ENCODE data around the gene USP5.
"Not testable (repeated sequence)": the region's sequence is repeated elsewhere in the genome, so short reads cannot be mapped to it uniquely, and the experiment has no call there.

Gene USP5

DNA sequence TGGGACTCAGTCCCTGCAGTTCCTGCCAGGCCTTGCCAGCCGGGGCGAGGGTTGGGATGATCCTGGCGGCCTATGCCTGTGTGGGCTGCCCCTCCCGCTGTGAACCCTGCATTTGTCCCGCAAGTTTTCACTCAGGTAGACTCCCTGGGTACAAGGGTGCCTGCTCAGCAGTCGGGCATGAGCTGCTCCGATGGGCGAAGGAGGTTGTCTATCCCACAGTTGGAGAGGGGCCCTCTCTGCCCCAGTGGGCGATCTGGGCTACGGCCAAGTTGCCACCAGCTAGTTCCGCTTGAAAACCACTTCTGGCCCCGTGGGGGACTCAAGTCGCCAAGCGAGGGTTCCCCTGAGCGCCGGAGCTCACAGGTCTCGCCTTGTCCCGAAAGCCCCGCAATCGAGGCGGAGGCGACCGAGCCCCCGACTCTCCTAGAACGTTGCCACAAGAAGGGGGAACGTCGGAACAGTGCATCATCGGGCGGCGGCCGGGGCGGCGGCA, 15.0 kb downstream of the USP5 start:
- no peak for DNase-seq

DNA sequence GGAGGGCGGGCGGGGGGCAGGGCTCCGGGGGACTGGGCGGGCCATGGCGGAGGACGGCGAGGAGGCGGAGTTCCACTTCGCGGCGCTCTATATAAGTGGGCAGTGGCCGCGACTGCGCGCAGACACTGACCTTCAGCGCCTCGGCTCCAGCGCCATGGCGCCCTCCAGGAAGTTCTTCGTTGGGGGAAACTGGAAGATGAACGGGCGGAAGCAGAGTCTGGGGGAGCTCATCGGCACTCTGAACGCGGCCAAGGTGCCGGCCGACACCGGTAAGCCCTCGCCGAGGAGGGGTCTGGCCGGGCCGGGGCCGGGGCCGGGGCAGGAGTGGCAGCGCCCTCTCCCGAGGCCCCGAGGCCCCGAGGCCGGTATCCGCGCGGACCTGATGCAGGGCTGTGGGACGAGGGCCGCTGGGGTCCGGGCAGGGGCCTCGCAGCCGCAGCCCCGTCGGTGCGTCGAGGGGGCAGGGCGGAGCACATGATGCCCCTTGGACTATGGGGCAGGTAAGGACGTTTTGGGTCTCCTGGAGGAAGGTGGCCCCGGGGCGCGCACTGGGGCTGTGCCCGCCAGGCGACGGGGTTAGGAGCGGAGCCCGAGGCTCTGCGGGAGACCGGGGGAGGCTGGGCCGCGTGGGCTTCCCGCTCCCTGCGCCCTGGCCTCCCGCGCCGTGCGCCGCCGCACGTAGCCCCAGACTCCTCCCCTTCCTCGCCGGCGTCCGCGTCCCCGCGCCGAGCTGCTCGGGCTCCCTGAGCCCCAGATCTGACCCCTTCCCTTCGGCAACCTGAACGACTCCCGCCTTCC, 15.7 kb downstream of the USP5 start, which contains the start of gene TPI1:
TSS of gene TPI1 (plus strand) at position 119 of the 798 bp plus-strand sequence. CDS start at position 155, 36 bp downstream.
- peak; percentile 94 for DNase-seq

DNA sequence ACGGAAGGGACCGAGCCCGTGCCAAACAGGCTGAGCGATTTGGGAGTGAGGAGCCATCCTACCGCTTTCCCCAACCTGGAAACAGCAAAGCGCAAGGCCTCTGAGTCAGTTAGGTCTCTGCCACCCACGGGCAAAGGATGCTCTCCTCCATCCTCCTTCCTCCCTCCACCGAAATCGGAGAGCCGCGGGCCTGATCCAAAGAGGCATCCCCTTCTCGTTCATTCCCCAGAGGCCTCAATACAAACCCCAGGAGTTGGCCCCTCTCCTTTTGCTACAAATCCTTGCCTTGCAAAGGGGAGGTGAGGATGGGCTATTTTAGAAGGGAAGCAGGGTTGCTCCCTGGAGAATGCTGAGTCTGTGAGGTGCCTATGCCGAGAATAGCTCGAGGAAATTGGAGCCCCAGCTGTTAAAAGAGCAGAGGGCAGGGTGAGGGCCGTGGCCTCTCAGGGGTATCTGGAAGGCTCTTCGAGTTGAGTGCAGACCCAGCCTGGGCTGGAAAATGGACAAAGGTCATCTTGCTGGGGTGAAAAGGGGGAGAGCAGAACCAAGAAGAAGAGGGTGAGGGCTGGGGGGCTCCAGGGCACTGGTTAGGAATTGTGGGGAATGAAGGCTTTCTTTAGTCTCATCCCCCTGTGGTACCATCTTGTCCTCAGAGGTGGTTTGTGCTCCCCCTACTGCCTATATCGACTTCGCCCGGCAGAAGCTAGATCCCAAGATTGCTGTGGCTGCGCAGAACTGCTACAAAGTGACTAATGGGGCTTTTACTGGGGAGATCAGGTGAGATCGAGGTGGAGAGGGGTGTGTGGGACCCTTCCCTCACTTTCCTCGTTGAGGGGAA, 16.5 kb downstream of the USP5 start:
- DNase-seq, result no peak

DNA sequence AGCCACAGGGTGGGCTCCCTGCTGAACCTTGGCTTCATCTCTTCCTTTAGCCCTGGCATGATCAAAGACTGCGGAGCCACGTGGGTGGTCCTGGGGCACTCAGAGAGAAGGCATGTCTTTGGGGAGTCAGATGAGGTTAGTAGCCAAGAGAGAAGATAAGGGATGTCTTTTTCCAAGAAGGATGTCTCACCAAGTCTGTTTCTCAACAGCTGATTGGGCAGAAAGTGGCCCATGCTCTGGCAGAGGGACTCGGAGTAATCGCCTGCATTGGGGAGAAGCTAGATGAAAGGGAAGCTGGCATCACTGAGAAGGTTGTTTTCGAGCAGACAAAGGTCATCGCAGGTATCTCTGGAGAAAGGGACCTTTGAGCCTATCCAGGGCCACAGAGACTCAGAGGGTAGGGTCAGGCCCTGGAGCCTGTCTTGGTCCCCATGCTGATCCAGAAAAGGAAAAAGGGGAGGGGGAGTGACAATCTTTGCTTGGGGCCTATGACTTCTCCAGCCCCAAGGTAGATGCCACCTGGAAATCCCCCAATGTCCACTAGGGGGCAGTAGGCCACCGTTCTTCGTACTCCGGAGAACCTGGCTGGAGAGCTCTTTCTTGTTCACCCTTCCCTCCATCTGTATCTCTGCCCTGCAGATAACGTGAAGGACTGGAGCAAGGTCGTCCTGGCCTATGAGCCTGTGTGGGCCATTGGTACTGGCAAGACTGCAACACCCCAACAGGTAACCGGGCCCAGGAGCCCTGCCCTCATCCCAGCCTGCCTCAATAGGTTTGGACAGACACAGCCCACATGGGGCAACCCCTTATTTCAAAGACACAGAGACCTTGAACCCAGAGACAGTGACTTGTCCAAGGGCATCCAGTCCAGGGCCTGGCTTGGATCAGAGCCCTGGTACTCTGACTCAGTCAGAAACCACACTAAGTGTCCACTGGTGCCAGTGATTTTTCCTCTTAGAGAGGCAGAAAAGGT, 17.4 kb downstream of the USP5 start:
- peak; percentile 96 for DNase-seq

DNA sequence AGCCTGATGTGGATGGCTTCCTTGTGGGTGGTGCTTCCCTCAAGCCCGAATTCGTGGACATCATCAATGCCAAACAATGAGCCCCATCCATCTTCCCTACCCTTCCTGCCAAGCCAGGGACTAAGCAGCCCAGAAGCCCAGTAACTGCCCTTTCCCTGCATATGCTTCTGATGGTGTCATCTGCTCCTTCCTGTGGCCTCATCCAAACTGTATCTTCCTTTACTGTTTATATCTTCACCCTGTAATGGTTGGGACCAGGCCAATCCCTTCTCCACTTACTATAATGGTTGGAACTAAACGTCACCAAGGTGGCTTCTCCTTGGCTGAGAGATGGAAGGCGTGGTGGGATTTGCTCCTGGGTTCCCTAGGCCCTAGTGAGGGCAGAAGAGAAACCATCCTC, 18.4 kb downstream of the USP5 start:
- not testable (repeated sequence) for DNase-seq

DNA sequence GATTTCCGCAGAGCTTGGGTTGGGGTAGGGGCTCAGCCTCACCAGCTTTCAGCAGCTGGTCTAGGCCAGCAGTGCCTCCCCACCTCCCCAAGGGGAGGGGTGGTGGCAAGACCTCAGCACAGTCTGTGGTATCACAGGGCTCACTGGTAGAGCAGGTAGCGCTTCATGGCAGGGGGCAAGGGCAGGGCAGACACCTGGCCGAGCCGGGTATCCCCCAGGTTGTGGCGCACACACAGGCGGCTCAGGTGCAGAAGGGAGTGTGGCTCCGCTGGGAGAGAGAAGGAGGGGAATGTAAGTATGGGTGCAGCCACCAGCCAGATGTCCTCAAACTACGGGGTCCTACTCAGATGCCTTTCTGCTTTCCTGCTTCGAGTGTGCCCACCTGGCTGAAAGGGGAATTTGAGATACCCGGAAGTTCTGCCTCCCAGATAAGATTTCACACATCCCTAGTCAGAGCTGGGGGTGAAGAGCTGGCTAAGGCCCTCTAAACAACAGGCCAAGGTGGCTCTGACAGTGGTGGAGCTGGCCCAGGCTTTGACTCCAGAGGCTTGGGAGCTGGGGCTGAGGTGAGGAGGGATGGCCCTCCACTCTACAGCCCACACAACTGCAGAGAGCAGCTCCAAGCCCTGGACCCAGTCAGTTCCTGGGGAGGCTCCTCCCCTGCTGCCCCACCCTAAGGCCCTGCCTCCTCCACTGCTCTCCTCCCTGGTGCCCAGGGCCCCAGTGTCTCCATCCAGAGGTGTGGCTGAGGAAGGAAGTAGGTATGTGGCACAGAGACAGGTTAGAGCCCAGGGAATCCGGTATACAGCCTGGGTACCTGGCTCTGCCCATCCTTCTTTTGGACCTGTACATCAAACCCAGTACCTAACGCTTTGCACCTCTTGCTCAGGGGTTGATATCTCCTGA, 19.4 kb downstream of the USP5 start:
- DNase-seq, result peak; percentile 74

DNA sequence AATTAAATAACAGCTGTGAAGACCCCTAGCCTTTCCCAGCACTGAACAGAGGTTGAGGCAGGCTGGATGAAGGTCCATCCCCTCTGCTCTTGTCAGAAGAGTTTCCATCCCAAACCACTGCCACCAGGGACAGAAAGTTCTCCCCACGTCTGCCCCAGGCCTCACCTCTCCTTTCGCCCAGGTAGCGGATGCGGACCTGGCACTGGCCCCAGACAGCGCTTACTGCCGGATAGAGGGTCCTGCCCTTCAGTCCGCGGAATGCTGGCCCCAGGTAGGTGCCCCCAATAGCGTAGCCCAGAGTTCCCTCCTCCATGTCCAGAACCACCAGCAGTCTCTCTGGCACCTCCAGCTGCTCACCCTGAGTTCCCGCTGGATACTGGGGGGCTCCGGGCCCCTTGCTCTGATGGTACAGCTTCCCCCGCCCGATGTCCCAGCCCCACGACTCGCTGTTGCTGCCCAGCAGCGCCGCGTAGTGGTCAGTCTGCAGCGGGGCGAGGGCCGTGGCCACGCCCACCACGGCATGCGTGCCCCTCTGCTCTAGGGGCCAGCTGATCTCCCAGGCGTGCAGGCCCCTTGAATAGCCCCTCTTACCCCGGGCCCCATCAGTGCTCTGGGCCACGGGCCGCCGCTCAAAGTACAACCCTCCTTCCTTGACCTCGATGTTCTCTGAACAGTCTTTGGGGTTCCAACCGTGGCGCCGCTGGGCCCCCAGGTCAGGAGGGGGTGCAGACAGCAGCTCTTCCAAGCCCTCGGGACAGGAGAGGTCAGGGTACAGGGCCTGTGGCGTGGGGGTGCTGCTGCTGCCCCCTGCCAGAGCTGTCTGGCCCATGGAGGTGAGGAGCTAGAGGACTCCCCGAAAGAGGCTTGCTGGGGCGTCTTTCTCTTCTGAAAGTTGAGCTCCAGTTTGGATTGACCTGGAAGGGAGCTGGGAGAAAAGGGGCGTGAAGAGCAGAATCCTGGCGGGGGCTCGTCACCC, 20.4 kb downstream of the USP5 start:
- DNase-seq, result peak; percentile 96

DNA sequence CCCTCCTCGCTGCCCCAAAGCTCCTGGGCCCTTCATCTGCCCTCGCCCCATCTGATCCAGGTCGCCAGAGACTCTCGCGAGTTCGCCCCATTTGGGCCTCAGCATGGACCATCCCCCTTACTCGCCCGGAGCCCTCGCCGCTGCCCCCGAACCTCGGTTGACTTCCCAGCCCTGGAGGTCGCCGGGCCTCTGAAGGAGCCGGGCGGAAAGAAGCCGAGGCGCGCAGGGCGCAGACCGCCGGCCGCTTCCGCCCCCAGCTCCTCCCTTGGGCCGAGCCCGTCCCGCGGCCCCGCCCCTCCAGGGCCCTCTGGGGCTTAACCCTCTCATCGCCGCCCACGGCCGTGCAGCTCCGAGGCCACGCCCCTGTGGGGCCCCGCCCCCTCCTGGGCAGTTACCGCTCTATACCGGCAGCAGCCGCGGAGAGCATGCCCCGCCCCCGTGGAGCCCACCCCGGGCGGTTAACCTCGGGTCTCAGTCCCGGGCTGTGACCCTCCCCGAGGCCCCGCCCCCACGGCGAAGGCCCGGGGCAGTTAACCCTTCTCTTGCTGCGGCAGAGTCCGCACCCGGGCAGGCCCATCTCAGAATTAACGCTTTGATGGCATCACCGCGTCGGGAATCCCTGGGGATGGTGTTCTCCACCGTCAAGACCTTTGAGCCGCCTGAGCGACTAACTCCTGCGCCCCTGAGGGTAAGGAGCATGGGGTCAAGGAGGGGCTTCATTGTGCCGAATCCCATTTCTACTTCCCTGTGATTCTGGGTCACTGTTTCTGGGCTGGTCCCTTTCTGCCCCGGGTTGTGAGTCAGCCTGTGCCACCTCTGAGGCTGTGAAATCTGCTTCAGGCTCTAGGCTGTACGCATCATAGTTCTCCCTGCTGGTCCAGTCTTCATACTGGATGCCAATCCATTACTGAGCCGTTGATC, 21.4 kb downstream of the USP5 start, which contains the start of gene SPSB2:
TSS of gene SPSB2 (minus strand) at position 210 of the 921 bp plus-strand sequence. CDS start 402 bp downstream, outside the sequence.
- DNase-seq, result peak; percentile 100

DNA sequence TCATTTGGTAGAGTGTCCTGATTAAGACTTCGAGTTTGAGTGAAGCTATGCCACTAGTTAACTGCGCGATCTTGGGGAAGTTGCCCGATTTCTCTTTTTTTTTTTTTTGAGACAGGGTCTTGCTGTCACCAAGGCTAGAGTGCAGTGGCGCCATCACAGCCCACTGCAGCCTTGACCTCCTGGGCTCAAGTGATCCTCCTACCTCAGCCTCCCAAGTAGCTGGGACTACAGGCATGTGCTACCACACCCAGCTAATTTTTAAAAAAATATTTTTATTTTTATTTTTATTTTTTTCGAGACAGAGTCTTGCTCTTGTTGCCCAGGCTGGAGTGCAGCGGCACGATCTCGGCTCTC, 22.0 kb downstream of the USP5 start:
- DNase-seq, result not testable (repeated sequence)

DNA sequence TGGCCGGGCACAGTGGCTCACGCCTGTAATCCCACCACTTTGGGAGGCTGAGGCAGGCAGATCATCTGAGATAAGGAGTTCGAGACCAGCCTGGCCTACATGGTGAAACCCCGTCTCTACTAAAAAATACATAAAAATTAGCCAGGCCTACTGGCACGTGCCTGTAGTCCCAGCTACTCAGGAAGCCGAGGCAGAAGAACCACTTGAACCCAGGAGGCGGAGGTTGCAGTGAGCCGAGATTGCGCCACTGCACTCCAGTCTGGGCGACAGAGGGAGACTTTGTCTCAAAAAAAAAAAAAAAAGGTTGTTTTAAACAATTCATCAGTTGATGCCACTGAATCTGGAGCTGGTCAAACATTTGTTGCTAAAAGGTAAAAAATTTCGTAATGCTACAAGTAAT, 27.9 kb downstream of the USP5 start:
- not testable (repeated sequence) for DNase-seq

DNA sequence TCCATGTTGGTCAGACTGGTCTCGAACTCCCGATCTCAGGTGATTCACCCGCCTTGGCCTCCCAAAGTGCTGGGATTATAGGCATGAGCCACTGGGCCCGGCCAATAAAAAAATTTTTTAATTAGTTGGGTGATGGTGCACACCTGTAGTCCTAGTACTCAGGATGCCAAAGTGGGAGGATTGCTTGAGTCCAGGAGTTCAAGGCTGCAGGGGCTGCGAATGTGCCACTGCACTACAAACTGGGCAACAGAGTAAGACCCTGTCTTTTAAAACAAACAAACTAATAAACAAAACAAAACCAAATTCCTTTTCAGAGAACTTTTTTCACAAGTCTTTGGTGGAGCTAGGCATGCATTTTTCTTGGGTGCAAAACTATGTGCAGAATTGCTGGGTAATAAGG, 31.3 kb downstream of the USP5 start:
- DNase-seq, result no peak

DNA sequence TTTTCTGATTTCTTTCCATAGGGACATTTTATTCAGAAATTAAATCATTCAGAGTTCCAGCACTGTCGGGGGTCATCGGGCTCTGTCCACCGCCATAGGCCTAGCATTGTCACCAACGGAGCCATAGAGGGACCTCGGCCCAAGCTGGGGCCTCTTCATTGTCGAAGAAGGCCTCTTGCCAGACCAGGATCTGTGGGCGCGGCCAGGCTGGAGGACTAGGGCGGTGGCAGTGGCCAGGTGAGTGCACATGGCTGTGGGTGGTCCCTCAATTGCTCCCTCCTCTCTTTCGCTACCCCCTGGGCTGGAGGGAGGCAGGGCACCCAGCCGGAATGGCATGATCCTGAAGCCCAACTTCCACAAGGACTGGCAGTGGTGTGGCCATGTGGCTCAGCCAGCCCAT, 31.7 kb downstream of the USP5 start:
- DNase-seq, result no peak

DNA sequence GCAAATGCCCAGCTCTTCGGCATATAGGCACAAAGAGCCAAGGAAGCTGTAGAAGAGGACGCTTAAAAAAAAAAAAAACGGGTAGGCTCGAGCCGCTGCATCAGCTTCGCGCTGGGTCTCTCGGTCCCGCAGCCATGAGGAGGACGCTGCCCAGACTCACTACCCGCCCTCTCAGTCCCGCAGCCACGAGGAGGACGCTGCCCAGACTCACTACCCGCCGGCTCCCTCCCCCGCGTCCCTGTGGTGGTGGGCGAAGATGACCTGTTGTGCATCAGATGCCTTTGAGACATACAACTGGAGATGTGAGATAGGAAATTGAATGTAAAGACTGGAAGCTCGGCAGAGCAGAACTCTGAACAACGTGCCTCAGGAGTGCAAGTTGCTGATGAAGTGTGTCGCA, 32.6 kb downstream of the USP5 start:
- DNase-seq, result peak; percentile 75

DNA sequence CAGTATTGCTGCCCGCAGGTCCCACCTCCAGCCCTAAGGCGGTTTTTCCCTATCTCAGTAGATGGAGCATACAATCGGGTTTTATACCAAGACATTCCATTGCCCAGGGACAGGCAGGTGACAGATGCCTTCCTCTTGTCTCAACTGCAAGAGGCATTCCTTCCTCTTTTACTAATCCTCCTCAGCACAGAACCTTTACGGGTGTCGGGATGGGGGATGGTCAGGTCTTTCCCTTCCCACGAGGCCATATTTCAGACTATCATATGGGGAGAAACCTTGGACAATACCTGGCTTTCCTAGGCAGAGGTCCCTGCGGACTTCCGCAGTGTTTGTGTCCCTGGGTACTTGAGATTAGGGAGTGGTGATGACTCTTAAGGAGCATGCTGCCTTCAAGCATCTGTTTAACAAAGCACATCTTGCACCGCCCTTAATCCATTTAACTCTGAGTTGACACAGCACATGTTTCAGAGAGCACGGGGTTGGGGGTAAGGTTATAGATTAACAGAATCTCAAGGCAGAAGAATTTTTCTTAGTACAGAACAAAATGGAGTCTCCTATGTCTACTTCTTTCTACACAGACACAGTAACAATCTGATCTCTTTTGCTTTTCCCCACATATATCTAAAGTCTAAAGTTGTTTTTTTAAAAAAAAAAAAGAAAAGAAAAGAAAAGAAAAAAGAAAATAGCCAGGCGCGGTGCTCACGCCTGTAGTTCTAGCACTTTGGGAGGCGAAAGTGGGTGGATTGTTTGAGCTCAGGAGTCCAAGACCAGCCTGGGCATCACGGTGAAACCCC, 34.5 kb downstream of the USP5 start:
- DNase-seq, result not testable (repeated sequence)

DNA sequence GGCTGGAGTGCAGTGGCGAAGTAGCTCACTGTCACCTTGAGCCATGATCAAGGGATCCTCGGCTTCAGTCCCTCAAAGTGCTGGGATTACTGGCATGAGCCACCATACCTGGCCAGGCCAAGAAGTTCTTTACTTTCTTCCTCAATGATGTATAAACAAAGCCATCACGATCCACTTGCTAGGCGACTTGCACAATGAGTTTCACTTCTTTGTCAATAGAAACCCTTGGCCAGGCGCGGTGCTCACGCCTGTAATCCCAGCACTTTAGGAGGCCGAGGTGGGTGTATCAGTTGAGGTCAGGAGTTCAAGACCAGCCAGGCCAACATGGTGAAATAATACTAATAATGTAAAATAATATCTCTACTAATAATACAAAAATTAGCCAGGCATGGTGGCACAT, 35.5 kb downstream of the USP5 start:
- no peak for DNase-seq

DNA sequence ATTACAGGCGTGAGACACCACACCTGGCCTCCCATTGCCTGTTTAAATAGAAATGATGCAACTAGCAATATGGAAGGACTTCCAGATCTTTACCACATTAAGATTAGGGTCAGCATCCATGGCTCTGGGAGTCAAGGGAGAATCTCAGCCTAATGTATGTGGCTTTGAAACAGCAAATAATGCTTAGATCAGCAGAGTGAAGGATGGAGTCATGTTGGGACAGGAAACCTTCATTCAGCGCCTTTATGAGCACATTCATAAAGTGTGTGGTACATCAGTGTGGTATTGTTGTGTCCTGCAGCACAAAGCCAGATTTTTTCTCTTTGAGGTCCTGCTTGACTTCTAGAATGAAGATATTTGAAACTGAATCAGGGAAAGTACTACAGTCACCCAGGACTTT, 36.4 kb downstream of the USP5 start:
- DNase-seq, result no peak

DNA sequence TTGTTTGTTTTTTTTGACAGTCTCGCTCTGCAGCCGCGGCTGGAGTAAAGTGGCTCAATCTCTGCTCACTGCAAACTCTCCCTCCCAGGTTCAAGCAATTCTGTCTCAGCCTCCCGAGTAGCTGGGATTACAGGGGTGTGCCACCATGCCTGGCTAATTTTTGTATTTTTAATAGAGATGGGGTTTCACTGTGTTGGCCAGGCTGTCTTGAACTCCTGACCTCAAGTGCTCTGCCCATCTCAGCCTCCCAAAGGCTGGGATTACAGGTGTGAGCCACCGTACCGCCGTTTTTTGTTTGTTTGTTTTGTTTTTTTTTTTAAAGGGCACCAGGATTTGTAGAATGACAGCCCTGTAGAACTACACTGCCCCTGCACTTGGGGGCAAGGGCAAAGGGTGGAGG, 36.8 kb downstream of the USP5 start:
- DNase-seq, result not testable (repeated sequence)
